Loucy (cell line): ENCODE data around the gene KIAA1328.

Experiments used
- CTCF ChIP-seq: fragments of 200-600 bp; sonication (generic); conservative IDR thresholded peaks from 2 replicates; pipeline ENCODE4 v1.5.1; 2014; ENCODE audit warnings: mild to moderate bottlenecking, antibody characterized with exemption, low read length
- EZH2phosphoT487 ChIP-seq: fragments of 200-600 bp; IDR thresholded peaks from 2 replicates; pipeline ENCODE4 v1.6.1; 2018; ENCODE audit warnings: antibody characterized with exemption, mild to moderate bottlenecking, moderate library complexity, borderline replicate concordance

DNA sequence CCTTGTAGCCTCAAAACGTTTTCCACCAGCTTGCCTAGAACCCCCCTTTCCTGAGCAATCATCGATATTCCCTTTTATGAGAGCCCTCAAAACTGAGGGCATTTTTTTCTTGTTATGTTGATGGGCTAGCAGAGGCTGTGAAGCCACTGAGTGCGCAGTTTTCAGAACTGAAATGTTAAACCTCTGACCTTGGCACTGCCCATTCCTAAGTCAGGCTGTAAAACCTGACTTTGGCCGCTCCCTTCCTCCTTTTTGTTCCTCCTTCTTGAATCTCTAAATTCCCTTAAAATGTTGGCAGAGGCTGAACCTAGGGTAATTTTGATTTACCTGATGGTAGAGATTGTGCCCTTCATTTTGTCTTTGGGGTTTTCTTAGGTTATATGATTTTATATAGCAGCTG is 334.2 kb downstream of the KIAA1328 start:
- no peak for TF ChIP-seq CTCF
- TF ChIP-seq EZH2phosphoT487, result no peak
